Mucosa of stomach (tissue), 1 donor: ENCODE results near the gene MLF2.
A peak's percentile ranks its signal among the peaks of the same experiment; 100 is the strongest.

Source experiments
- H3K27me3 ChIP-seq: one replicate; pipeline ENCODE4 v1.7.0; 2013; ENCODE audit warnings: mild to moderate bottlenecking, low read length; ENCODE audit not compliant: control insufficient read depth, insufficient read depth
- H3K36me3 ChIP-seq: one replicate; pipeline ENCODE4 v1.7.0; 2013; ENCODE audit warnings: low read length; ENCODE audit not compliant: control insufficient read depth, insufficient read depth
- H3K4me1 ChIP-seq: one replicate; pipeline ENCODE4 v1.7.0; 2013; ENCODE audit warnings: mild to moderate bottlenecking, low read length; ENCODE audit not compliant: control insufficient read depth, insufficient read depth
- H3K4me3 ChIP-seq: one replicate; pipeline ENCODE4 v1.7.0; 2013; ENCODE audit warnings: low read length
- H3K9ac ChIP-seq: one replicate; pipeline ENCODE4 v1.7.0; 2013; ENCODE audit warnings: mild to moderate bottlenecking, low read length, moderate library complexity
- H3K9me3 ChIP-seq: one replicate; pipeline ENCODE4 v1.7.0; 2013; ENCODE audit warnings: mild to moderate bottlenecking, low read length, moderate library complexity; ENCODE audit not compliant: control insufficient read depth
- donor health status: Pancreatic carcinoma.

MLF2 gene

DNA sequence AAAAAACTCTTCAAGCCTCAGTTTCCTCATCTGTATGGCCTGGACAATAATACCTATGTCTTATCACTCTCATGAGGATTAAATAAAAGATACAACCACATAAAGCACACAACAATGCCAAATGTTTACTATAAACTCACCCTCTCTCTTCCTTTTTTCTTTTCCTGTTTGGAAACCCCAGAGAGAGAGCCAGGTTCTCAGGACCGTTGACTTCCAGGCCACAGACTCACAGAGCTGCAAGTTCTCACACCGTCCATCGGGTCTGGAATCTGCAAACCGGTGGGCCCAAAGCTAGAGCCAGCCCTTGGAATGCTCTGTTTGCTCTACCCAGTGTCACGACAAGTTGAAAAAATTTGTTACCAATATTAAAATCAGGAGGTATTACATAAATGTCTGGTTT is 31.8 kb upstream of the MLF2 start:
- Histone ChIP-seq H3K4me3 (no peak overlapping the region), H3K9me3 (no peaks in the 10 kb centered on the region), H3K9ac (no peak overlapping the region), H3K27me3 (no peaks in the 10 kb centered on the region), H3K36me3 (no peaks in the 10 kb centered on the region), H3K4me1 (no peaks in the 10 kb centered on the region)

DNA sequence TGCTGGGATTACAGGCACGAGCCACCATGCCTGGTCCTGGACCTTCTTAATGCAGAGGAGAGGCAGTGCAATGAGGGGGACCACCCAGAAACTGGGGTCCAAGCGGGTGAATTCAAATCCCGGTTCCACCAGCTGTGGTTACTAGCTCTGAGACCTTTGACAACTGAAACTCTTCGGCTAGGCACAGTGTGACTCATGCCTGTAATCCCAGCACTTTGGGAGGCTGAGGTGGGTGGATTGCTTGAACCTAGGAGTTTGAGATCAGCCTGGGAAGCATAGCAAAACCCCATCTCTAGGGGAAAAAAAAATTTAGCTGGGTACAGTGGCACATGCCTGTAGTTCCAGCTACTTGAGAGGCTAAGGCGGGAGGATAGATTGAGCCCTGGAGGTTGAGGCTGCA is 31.4 kb upstream of the MLF2 start:
- no peak overlapping the region for H3K9ac ChIP-seq
- H3K36me3 ChIP-seq: no peaks in the 10 kb centered on the region
- no peak overlapping the region for H3K4me3 ChIP-seq
- H3K9me3 ChIP-seq: no peaks in the 10 kb centered on the region
- peaks cover 4% of the 10 kb centered on the region for H3K4me1 ChIP-seq
- no peaks in the 10 kb centered on the region for H3K27me3 ChIP-seq

DNA sequence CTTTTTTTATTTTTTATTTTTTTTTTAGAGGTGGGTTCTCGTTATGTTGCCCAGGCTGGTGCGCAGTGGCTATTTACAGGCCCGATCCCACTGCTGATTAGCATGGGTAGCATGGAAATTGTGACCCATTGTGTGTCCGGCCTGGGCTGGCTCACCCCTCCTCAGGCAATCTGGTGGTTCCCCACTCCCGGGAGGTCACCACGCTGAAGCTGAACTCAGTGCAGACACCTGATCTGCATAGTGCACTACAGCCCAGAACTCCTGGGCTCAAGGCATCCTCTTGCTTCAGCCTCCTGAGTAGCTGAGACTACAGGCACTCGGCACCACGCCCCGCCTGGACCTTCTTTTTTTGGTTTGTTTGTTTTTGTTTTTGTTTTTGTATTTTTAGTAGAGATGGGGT is 30.9 kb upstream of the MLF2 start:
- no peaks in the 10 kb centered on the region for H3K9me3 ChIP-seq

DNA sequence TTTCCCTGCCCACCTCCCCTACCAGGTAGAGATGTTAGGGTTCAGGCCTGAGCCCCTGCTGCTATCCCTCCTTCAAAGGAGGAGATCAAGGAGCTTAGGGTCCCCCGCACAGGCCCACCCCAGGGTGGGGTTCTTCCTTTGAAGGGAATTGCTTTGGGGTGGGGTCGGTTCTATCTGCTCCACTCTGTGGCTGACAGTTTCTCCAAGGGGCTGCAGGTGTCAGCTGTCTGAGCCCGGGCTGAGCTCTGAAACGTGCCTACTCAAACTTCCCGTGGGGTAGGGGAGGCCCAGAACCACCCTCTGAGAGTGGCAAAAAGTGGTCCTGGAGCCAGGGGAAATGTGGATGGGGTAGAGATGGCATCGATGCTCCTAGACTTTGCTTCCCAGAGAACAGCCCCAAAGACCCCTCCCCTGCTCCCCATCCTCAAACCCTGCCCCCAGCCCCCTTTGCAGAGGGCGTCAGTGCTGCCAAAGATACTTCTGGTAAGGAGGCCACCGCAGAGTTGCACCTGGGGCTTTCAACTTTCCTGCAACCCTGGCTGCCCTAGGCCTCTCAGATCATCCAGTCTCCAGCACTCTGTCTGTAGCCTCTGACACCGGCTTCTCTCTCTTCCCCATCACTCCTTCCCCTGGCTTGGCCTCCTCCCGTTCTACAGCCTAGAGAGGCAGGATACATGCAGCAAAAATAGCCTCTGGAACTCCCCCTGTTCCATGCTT is 30.1 kb upstream of the MLF2 start:
- Histone ChIP-seq H3K4me3 (no peak overlapping the region), H3K9ac (no peak overlapping the region), H3K9me3 (no peaks in the 10 kb centered on the region), H3K36me3 (no peaks in the 10 kb centered on the region), H3K4me1 (peaks cover 15% of the 10 kb centered on the region), H3K27me3 (no peaks in the 10 kb centered on the region)

More for the DNA sequence above, 30.9 kb upstream of the MLF2 start:
- no peaks in the 10 kb centered on the region for H3K27me3 ChIP-seq
- H3K36me3 ChIP-seq: no peaks in the 10 kb centered on the region
- peaks cover 8% of the 10 kb centered on the region for H3K4me1 ChIP-seq
- no peak overlapping the region for H3K4me3 ChIP-seq
- H3K9ac ChIP-seq: no peak overlapping the region

DNA sequence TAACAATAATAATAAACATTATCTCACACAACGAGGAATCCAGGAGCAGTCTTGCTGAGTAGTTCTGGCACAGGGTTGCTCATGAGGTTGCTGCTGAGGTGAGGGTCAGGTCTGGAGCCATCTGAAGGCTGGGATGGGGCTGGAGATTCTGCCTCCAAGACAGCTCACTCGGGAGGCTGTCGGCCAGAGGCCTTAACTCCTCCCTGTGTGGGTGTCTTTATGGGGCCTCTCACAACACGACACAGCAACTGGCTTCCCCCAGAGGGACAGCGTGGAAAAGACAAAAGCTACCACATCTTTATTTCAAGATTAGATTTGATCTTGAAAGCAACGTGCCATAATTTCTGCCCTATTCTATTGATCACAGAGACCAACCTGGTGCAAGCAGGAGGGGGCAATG is 29.2 kb upstream of the MLF2 start:
- Histone ChIP-seq H3K36me3 (no peaks in the 10 kb centered on the region), H3K9me3 (no peaks in the 10 kb centered on the region), H3K4me1 (peaks cover 20% of the 10 kb centered on the region), H3K4me3 (no peak overlapping the region), H3K9ac (no peak overlapping the region), H3K27me3 (peaks cover 7% of the 10 kb centered on the region)

DNA sequence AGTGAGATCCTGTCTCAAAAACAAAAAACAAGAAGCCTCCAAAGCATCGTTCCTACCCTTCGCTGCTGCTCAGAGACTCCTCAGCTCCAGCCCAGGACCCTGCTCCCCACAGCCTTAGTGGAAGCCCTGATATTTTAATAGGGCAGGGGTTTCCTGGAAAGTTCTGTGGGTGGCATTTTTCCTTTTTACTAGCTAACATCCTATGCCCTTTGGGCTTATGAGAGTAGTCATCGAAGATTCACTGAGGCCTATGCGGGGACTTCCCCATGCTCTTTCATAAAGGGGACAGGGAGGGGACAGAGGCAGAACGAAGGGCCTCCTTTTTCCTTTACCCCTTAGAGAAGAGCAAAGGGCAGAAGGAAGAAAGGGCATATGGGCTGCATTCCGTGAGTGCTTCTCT is 27.6 kb upstream of the MLF2 start:
- H3K9ac ChIP-seq: no peak overlapping the region
- H3K9me3 ChIP-seq: no peaks in the 10 kb centered on the region
- peaks cover 31% of the 10 kb centered on the region for H3K4me1 ChIP-seq
- H3K36me3 ChIP-seq: no peaks in the 10 kb centered on the region
- H3K4me3 ChIP-seq: no peak overlapping the region
- H3K27me3 ChIP-seq: peaks cover 7% of the 10 kb centered on the region

DNA sequence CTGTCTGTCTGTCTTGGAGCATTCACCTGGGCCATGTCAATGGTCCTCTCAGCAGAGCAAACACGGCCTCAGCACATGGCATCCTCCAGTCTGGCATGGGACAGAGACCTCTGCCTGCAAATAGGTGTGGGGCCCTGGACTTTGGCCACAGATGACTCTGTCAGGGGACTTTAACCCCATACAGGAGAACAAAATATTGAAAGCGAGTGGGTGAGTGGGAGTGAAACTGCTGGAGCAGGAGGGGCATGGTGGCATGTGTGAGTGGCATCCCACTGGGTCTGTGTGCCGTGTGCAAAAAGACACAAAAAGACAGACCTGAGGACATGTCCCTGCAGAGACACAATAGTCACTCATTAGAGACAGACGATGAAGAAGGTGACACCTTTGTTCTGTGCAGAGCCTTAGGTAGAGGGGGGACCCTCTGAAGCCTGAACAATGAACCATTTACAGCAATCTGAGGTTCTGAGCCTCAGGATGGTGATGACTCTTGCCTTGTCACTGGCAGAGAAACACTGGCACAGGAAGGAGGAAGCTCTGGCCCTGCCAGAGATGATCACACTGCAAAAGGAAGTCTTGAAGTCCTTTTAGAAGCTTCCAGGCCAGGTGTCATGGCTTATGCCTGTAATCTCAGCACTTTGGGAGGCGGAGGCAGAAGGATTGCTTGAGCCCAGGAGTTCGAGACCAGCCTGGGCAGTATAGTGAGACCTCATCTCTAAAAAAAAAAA is 26.9 kb upstream of the MLF2 start:
- no peaks in the 10 kb centered on the region for H3K36me3 ChIP-seq
- H3K9ac ChIP-seq: no peak overlapping the region
- no peaks in the 10 kb centered on the region for H3K9me3 ChIP-seq
- H3K4me3 ChIP-seq: no peak overlapping the region
- peaks cover 38% of the 10 kb centered on the region for H3K4me1 ChIP-seq
- peaks cover 7% of the 10 kb centered on the region for H3K27me3 ChIP-seq

DNA sequence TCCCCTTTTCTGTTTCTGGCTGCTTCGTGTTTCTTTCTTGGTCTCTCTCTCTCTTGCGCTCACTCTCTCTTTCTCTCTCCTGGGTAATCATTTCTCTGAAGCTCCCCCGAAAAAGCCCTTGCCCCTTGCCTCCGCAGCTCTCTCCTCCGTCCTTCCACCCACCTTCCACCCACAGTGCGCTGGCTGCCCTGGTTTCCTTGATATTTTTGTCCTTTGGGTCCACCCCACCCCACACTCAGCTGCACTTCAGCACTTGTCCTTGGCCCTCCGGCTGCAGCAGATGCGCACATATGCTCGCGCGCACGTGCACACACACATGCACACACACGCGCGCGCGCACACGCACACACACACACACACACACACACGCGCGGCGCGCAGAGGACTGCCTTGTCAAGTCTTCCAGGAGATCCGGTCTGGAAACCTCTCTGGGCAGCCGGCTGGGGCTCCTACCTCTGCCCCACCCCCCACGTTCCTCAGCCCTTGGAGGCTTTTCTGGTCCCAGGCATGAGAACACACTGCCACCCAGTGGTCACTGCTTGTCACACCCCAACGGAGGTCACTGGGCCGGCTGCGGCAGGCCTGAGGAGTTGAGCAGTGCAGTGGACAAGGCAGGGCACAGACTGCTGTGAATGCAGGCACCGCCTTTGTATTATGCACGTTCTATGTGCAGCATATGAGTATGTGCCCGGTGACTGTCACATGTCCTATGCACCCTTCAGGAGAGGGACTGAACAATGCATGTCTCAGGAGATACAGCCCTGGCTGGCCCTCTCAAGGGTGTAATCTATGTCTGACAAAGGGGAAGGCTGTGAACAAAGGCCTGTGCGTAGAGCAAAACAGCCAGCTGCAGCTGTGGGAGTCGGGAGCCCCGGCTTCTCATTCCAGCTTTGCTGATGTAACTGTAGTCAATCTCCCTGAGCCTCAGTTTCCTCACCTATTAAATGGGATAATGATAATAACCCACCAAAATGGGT is 25.9 kb upstream of the MLF2 start:
- Histone ChIP-seq H3K4me1 (peaks cover 48% of the 10 kb centered on the region), H3K9ac (peak overlapping the region; percentile 52), H3K4me3 (peak overlapping the region; percentile 29), H3K36me3 (no peaks in the 10 kb centered on the region), H3K9me3 (no peaks in the 10 kb centered on the region), H3K27me3 (peaks cover 7% of the 10 kb centered on the region)

DNA sequence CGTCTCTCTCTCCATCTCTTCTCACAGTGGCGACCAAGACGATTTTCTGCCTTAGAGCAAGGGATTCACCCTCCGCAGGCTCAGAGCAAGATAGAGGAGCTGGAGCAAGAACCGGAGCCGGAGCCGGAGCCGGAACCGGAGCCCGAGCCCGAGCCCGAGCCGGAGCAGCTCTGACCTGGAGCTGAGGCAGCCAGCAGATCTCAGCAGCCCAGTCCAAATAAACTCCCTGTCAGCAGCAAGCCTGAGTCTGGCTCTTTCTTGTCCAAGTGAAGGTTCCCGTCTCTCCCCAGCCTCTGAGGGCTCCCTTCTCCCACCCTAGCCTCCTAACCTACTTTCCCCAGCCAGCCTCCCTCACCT is 25.3 kb upstream of the MLF2 start:
- Histone ChIP-seq H3K9ac (peak overlapping the region; percentile 52), H3K9me3 (no peaks in the 10 kb centered on the region), H3K4me1 (peaks cover 55% of the 10 kb centered on the region), H3K36me3 (no peaks in the 10 kb centered on the region), H3K27me3 (peaks cover 7% of the 10 kb centered on the region), H3K4me3 (peak overlapping the region; percentile 29)

DNA sequence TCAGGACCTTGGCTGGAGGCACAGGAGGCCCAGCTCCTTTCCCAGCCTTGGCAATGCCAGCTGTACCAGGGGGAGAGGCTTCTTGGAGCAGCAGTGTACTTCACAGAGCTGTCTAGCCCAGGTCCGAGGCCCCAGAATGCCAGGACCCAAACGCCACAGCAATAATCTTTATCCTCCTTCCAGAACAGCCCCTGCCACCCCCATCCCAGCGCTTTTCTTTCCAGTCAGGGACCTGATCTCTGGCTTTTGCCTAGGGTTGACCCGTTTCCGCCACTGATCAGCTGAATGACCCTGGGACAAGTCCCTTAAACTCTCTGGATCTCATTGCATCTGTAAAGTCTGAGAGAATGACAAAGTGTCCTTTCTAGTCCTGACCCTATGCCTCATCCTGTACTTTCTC is 24.4 kb upstream of the MLF2 start:
- Histone ChIP-seq H3K4me1 (peaks cover 58% of the 10 kb centered on the region), H3K27me3 (peaks cover 7% of the 10 kb centered on the region), H3K9me3 (no peaks in the 10 kb centered on the region), H3K4me3 (no peak overlapping the region), H3K9ac (no peak overlapping the region), H3K36me3 (no peaks in the 10 kb centered on the region)

DNA sequence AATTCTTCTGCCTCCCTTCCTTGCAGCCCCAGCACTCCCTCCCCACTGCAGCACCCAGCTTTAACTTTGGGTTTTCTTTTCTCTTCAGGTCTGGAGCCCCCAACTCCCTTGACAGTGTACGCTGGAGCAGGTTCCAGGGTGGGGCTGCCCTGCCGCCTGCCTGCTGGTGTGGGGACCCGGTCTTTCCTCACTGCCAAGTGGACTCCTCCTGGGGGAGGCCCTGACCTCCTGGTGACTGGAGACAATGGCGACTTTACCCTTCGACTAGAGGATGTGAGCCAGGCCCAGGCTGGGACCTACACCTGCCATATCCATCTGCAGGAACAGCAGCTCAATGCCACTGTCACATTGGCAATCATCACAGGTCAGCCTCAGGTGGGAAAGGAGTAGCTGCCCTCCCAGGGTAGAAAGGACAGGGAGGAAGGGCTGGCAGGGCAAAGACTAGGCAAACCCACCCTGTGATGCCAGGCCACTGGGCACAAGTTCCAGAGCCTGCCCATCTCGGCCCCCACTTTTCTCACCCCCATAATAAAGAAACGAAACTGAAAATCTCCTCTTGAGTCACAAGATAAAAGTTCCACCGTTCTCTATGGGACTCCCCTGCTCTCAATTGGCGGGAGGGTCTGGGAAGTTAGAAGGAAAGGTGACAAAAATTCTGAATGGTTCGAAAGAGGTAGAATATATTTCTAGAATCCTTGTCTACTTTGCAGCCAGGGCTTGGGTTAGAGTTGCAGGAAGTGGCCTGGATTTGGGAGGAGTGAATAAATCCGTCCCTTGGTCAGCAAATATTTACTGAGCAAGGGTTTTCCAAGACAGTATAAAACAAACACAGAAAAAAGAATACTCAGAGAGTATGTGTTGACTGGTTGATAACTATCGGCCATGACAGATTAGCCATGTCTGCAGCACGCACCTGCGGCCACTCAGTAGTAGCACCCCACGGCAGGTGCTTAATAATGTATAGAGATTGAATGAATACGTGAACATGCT is 22.5 kb upstream of the MLF2 start:
- H3K9me3 ChIP-seq: no peaks in the 10 kb centered on the region
- H3K4me3 ChIP-seq: no peak overlapping the region
- no peak overlapping the region for H3K9ac ChIP-seq
- H3K36me3 ChIP-seq: no peaks in the 10 kb centered on the region
- peaks cover 58% of the 10 kb centered on the region for H3K4me1 ChIP-seq
- peaks cover 7% of the 10 kb centered on the region for H3K27me3 ChIP-seq
